ENCODE measurements around the gene TIAM2. TPM values are rescaled to one million over a fixed set of nuclear protein-coding genes. Genes with fewer than 3 reads are reported as not detected.

TIAM2 gene
- total RNA-seq, 2 experiments from 2014 or later = 5.4 to 6.2 TPM

DNA sequence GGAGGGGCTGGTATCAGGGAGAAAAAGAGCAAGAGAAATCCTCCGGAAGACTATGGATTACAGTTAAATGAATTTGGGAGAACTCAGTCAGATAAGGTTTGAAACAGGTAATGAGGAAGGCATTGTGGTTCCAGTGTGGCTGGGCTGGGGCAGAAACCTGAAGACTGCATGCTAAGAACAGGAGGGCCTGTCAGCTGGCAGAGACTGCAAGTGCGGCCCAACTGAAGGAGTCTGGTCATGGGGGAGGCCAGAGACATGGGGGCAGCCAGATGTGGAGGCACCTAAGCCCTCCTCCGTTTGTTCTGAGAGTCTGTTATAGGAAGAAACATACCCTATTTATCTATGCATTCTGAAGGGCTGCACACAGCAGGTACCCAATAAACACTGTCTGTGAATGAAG is 302.6 kb downstream of the TIAM2 start:
- TF ChIP-seq CTCF (conservative IDR thresholded peaks at IDR 0.05; ENCODE audit: low read length) (no peak), EZH2phosphoT487 (IDR thresholded peaks at IDR 0.05; ENCODE audit: borderline replicate concordance, low read depth, low read length) (no peak)
- Histone ChIP-seq H3K9me2 (ENCODE audit: insufficient read depth, low read length) (no peaks in the 10 kb centered on the region), H4K20me1 (ENCODE audit: insufficient read depth, low read length) (no peaks in the 10 kb centered on the region), H3K27ac (ENCODE audit: low read depth, low read length, poor library complexity, severe bottlenecking) (no peak overlapping the region), H3K4me2 (ENCODE audit: low read length) (no peak overlapping the region), H3K36me3 (ENCODE audit: insufficient read depth, low read length) (peaks cover 85% of the 10 kb centered on the region), H3K79me2 (ENCODE audit: insufficient read depth, low read depth, low read length) (no peaks in the 10 kb centered on the region), H3K4me3 (ENCODE audit: low read depth, low read length, poor library complexity, severe bottlenecking) (no peak overlapping the region), H3K9me3 (ENCODE audit: low read length) (no peaks in the 10 kb centered on the region), H3K4me1 (ENCODE audit: insufficient read depth, low read length, poor library complexity, severe bottlenecking) (no peaks in the 10 kb centered on the region), H2AFZ (ENCODE audit: low read length) (no peak overlapping the region)
- CTCF ChIA-PET (ENCODE audit: unreplicated experiment) = no interaction called here
- intact Hi-C loops (cut with micrococcal nuclease; ENCODE audit: unreplicated experiment) = no loop called here
- no TSS peak for BruUV-seq (replicated peaks)
- POLR2A ChIA-PET = no interaction called here
- DNase-seq (ENCODE audit: low spot score) = no peak

DNA sequence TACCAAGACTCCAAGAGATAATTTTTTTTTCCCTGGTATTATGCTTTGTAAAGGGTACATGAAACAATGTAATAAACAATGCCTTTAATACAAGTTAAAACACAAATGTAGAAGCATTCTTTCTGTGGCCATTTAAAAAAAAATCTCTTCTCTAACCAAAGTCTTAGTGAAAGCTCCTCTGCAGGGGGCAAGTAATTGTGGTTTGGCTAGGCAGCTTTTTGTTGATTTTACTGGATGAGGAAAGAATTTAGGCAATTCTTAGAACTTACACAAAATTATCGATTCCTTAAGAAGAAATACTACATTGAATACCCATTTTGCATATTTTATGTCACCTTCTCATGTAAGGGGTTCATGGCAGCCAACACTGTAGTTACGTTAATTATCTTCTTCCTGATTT is 306.8 kb downstream of the TIAM2 start:
- H3K27ac ChIP-seq (ENCODE audit: low read depth, low read length, poor library complexity, severe bottlenecking) = no peak overlapping the region
- BruUV-seq (replicated peaks) = no TSS peak
- H3K4me1 ChIP-seq (ENCODE audit: insufficient read depth, low read length, poor library complexity, severe bottlenecking) = no peaks in the 10 kb centered on the region
- H3K4me3 ChIP-seq (ENCODE audit: low read depth, low read length, poor library complexity, severe bottlenecking) = no peak overlapping the region
- no peak overlapping the region for H2AFZ ChIP-seq (ENCODE audit: low read length)
- no peak overlapping the region for H3K4me2 ChIP-seq (ENCODE audit: low read length)
- DNase-seq (ENCODE audit: low spot score) = no peak
- intact Hi-C loops (cut with micrococcal nuclease; ENCODE audit: unreplicated experiment) = no loop called here
- H3K36me3 ChIP-seq (ENCODE audit: insufficient read depth, low read length) = peaks cover 79% of the 10 kb centered on the region
- ChIA-PET CTCF (ENCODE audit: unreplicated experiment) (no interaction called here), POLR2A (interaction anchor here (0.7 to 3.0 kb wide), 4 partner anchors 9 to 1988 kb away, joined by 3 to 18 read pairs (median 4); partner anchors contain the start of gene TFB1M)
- no peaks in the 10 kb centered on the region for H4K20me1 ChIP-seq (ENCODE audit: insufficient read depth, low read length)
- H3K79me2 ChIP-seq (ENCODE audit: insufficient read depth, low read depth, low read length) = peaks cover 6% of the 10 kb centered on the region; the same call in 1 of the 2 replicates
- H3K9me2 ChIP-seq (ENCODE audit: insufficient read depth, low read length) = no peaks in the 10 kb centered on the region; the same call in 1 of the 2 replicates
- no peaks in the 10 kb centered on the region for H3K9me3 ChIP-seq (ENCODE audit: low read length)
- no peak for TF ChIP-seq EZH2phosphoT487 (IDR thresholded peaks at IDR 0.05; ENCODE audit: borderline replicate concordance, low read depth, low read length)
- no peak for TF ChIP-seq CTCF (conservative IDR thresholded peaks at IDR 0.05; ENCODE audit: low read length)

- BruUV-seq (replicated peaks) = no TSS peak
These were observed 308.3 kb downstream of the TIAM2 start for GRCh38 chr6:155303361-155303870.

More at GRCh38 chr6:155303361-155303870, 308.3 kb downstream of the TIAM2 start:
- H2AFZ ChIP-seq (ENCODE audit: low read length) = no peak overlapping the region
- H4K20me1 ChIP-seq (ENCODE audit: insufficient read depth, low read length) = no peaks in the 10 kb centered on the region
- peaks cover 6% of the 10 kb centered on the region; the same call in 1 of the 2 replicates for H3K79me2 ChIP-seq (ENCODE audit: insufficient read depth, low read depth, low read length)
- no peaks in the 10 kb centered on the region; the same call in 1 of the 2 replicates for H3K9me2 ChIP-seq (ENCODE audit: insufficient read depth, low read length)
- H3K36me3 ChIP-seq (ENCODE audit: insufficient read depth, low read length) = peaks cover 81% of the 10 kb centered on the region
- ChIA-PET CTCF (ENCODE audit: unreplicated experiment) (no interaction called here), POLR2A (interaction anchor here (1.9 kb wide), 1 partner anchor 12 kb away, joined by 4 read pairs; no protein-coding TSS in a partner anchor)
- no peak overlapping the region for H3K4me3 ChIP-seq (ENCODE audit: low read depth, low read length, poor library complexity, severe bottlenecking)
- H3K27ac ChIP-seq (ENCODE audit: low read depth, low read length, poor library complexity, severe bottlenecking) = no peak overlapping the region
- intact Hi-C loops (cut with micrococcal nuclease; ENCODE audit: unreplicated experiment) = no loop called here
- no peak overlapping the region for H3K4me2 ChIP-seq (ENCODE audit: low read length)
- no peak for TF ChIP-seq EZH2phosphoT487 (IDR thresholded peaks at IDR 0.05; ENCODE audit: borderline replicate concordance, low read depth, low read length)
- TF ChIP-seq CTCF (conservative IDR thresholded peaks at IDR 0.05; ENCODE audit: low read length) = no peak
- H3K9me3 ChIP-seq (ENCODE audit: low read length) = no peaks in the 10 kb centered on the region
- H3K4me1 ChIP-seq (ENCODE audit: insufficient read depth, low read length, poor library complexity, severe bottlenecking) = no peaks in the 10 kb centered on the region
- no peak for DNase-seq (ENCODE audit: low spot score)
